ENCODE measurements around the gene HSPA5.
"Not testable (repeated sequence)": the region's sequence is repeated elsewhere in the genome, so short reads cannot be mapped to it uniquely, and the experiment has no call there.

The HSPA5 gene

DNA sequence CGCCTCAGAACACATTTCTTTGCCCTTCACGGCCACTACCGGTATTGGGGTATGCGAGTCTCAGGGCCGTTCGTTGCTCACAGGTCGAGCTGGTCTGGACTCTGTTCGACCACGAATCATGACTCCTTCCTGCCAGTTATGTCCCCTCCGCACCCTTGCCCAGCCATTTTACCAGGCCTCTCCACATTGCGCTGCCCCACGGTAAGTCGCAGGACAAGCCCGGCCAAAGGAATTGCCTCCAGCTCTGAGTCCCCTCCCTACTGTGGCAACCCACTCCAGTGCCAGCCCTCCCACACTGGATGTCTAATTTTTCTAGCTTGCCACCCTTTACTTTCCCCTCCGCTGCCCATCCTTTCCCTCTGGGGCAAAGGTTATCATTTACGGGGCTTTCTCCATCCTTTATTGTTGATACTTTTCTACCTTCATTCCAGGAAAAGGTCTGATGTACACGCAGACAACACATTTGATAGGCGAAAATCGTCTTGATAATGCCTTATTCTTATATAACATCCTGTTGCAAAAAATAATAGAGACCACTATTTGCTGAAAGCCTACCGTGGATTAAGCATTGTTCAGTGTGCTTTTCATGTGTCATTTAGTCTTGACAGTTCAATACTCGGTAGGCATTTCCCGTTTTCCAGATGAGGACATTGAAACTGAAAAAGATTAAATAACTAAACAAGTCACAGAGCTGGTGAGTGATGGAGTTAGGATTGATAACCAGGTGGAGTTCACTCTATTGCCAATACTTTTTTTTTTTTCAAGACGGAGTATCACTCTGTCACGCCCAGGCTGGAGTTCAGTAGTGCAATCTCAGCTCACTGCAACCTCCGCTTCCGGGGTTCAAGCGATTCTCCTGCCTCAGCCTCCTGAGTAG is 958 bp upstream of the HSPA5 start:
- no peak for DNase-seq

DNA sequence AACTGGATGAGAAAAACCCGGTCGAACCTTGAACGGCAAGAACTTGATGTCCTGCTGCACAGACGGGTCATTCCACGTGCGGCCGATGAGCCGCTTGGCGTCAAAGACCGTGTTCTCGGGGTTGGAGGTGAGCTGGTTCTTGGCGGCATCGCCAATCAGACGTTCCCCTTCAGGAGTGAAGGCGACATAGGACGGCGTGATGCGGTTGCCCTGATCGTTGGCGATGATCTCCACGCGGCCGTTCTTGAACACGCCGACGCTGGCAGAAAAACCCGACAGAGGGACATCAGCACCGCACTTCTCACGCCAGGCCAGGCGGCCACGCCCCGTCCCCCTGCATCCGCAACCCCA is 519 bp downstream of the HSPA5 start:
- DNase-seq = no peak

DNA sequence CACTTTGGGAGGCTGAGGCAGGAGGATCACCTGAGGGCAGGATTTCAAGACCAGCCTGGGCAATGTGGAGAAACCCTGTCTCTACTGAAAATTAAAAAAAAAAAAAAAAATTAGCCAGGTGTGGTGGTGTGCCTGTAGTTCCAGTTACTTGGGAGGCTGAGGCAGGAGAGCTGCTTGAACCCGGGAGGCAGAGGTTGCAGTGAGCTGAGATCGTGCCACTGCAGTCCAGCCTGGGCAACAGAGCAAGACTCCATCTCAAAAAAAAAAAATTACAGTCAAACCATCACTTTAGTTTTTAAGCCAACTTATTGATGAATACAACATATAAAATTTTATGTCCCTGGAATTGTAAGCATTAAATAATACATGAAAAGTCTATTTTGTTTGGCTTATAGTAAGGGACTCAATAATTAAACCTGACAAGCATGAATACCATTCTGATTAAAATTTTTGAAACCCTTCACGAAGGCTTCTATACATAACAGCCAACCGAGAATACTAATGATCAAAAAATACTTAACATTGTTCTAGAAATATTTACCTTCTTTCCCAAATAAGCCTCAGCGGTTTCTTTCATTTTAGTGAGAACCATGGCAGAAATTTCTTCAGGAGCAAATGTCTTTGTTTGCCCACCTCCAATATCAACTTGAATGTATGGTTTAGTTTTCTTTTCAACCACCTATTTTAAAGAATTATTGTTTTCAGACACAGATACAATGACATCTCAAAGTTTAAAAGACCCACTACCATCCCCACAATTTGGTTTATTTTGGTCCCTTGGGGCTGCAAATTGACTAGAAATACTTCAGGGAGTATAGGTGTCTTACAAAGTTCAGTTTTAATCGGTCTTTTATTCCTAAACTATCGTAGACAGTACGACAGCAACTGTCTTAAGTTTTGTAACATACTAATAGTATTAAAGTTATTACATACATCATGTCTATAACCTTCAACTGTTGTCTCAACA is 1.2 kb downstream of the HSPA5 start:
- no peak for DNase-seq

DNA sequence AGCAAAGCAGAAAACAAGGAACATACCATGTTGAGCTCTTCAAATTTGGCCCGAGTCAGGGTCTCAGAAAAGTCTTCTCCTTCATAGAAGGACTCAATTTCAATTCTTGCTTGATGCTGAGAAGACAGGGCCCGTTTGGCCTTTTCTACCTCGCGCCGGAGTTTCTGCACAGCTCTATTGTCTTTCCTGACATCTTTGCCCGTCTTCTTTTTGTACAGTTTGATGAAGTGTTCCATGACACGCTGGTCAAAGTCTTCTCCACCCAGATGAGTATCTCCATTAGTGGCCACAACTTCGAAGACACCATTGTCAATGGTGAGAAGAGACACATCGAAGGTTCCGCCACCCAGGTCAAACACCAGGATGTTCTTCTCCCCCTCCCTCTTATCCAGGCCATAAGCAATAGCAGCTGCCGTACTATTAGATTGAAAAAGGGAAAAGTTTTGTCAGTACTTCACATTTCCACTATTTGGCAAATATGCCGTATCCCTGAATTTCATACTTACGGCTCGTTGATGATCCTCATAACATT is 2.2 kb downstream of the HSPA5 start:
- DNase-seq = no peak

DNA sequence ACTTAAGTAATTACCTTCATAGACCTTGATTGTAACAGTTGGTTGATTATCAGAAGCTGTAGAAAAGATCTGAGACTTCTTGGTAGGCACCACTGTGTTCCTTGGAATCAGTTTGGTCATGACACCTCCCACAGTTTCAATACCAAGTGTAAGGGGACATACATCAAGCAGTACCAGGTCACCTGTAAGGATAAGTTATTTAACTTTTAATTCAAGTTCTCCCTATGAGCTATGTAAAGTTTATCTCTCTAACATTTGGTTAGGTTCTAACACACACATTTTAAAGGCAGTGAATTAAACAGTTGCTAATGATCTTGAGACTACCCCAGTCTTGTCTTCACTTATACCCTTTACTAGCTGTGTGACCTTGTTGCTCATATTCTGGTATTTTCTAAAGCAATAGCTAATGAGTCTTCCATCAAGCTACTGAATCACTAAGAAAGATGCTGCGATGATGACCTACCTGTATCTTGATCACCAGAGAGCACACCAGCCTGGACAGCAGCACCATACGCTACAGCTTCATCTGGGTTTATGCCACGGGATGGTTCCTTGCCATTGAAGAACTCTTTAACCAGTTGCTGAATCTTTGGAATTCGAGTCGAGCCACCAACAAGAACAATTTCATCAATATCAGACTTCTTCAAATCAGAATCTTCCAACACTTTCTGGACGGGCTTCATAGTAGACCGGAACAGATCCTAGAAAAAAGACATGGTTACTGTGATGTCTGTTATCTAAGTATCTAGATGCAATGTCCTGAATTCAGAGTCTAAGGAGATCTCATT is 2.8 kb downstream of the HSPA5 start:
- DNase-seq = no peak

DNA sequence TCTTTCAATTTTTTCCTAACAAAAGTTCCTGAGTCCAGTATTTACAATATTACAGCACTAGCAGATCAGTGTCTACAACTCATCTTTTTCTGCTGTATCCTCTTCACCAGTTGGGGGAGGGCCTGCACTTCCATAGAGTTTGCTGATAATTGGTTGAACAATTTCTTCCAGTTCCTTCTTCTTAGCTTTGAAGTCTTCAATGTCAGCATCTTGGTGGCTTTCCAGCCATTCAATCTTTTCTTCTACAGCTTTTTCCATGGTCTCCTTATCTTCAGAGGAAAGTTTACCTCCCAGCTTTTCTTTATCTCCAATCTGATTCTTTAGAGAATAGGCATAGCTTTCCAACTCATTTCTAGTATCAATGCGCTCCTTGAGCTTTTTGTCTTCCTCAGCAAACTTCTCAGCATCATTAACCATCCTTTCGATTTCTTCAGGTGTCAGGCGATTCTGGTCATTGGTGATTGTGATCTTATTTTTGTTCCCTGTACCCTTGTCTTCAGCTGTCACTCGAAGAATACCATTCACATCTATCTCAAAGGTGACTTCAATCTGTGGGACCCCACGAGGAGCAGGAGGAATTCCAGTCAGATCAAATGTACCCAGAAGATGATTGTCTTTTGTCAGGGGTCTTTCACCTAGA is 4.5 kb downstream of the HSPA5 start:
- not testable (repeated sequence) for DNase-seq

DNA sequence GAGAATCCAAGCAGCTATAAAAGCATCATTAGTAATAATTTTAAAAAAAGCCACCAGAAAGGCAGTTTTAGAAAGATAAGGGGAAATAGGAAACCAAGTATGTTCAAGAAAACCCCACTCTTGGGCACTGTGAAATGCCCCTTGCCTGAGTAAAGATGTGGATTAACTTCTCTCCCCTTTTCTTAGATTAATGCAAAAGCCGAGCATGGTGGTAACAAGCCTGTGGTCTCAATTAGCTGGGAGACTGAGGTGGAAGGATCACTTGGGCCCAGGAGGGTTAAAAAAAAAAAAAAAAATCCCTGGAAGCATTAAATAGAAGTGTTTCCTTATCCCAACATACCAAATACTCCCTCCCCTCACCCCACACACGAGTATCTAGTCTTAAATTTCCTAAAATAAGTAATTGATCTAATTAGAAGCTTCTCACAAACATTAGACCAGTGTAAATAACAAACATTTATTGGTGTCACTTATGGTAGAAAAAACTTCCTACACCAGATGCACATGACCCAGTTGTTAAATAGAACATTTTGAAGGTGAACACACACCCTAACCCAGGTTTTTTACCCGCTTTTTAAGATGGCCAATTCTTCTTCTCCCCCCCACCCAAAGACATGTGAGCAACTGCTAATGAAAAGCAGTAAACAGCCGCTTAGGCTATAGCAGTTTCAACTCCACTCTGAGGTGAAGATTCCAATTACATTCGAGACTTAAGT is 5.2 kb downstream of the HSPA5 start:
- no peak for DNase-seq

DNA sequence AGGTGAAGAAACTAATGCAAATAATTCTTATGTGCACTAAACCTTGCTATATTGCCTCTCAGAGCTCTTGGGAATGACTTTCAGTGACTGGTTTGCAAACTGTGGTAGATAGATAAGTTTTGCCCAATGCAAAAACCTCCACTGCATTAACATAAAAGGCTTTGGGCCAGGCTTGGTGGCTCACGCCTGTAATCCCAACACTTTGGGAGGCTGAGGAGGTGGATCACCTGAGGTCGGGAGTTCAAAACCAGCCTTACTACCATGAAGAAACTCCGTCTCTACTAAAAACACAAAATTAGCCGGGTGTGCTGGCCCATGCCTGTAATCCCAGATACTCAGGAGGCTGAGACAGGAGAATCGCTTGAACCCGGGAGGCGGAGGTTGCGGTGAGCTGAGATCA is 7.0 kb downstream of the HSPA5 start:
- not testable (repeated sequence) for DNase-seq

DNA sequence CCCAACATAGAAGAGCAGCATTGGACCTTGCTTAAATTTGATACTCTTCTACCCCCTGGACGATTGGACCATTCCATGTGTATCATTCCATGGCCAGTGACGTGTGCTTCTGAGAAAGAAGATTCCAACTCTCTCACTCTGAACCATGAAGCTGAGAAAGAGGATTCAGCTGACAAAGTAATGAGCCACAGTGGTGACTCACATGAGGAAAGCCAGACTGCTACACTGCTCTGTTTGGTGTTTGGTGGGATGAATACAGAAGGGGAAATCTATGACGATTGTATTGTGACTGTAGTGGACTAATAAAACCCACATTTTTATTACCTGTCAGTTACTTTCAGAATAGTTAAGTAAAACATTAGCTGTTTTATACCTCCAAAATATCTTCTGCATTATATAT is 7.5 kb downstream of the HSPA5 start:
- DNase-seq = no peak

DNA sequence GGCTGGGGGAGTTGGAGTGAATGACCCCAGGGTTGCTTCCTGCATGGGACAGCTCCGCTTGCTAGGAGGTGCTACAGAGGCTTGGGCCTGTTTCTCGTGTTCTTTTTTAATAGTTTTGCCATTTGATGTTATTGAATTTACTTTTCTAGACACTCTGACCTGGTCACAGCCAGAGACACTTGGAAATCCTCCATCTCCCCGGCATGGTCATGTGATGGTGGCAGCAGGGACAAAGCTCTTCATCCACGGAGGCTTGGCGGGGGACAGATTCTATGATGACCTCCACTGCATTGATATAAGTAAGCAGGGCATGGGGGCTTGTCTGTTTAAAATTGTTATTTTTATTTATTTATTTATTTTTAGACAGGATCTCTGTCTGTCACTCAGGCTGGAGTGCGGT is 13.4 kb downstream of the HSPA5 start:
- no peak for DNase-seq

DNA sequence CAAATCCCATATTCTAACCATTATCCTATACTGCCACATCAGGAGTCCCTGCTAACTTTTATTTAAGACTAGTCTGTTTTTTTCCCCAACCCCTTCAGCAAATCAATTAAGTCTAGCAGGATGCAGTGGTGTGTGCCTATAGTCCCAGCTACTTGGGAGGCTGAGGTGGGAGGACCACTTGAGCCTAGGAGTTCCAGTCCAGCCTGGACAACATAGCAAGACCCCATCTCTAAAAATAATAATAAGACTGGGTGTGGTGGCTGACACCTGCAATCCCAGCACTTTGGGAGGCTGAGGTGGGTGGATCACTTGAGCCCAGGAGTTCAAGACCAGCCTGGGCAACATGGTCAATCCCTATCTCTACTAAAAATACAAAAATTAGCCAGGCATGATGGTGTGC is 16.3 kb downstream of the HSPA5 start:
- not testable (repeated sequence) for DNase-seq

DNA sequence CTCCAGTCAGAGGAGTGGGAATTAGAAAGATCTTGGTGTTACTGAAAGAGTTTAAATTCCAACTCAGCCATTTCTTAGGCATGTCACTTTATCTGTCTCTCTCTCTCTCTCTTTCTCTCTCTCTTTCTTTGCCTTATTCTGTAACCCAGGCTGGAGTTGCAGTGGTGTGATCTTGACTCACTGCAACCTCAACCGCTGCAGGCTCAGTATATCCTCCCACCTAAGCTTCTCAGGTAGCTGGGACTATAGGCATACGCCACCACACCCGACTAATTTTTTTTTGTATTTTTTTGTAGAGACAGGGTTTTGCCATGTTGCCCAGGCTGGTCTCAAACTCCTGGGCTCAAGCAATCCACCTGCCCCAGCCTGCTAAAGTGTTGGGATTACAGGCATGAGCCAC is 22.5 kb downstream of the HSPA5 start:
- DNase-seq = no peak

DNA sequence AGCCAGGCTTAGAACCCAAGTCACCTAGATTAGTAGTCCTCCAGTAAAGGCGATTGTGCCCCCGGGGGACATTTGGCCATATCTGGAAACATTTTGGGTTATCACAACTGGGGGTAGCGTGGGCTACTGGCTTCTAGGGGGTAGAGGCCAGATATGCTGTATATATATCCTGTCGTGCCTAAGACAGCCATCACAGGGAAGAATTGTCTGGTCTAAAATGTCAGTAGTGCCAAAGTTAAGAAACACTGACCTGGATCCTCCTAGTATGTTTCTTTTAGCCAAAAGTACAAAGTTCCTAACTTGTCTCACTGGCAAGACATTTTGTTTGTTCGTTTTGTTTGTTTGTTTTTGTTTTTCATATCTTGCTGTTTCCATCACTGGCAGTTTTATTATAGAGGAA is 27.0 kb downstream of the HSPA5 start:
- no peak for DNase-seq

DNA sequence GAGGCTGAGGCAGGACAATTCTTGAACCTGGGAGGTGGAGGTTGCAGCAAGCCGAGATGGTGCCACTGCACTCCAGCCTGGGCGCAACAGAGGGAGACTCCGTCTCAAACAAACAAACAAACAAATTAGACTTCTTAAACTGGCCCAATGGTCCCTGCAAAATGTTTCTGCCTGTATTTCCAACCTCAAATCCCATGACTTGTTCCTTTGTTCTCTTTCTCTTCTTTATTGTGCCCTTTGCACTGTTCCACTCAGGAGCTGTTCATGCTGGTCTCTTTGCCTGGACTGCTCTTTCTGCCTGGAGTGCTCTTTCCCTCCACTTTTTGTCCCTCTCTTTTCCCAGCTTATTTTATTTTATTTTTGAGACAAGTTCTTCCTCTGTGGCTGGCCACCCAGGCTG is 36.7 kb downstream of the HSPA5 start:
- DNase-seq = no peak

DNA sequence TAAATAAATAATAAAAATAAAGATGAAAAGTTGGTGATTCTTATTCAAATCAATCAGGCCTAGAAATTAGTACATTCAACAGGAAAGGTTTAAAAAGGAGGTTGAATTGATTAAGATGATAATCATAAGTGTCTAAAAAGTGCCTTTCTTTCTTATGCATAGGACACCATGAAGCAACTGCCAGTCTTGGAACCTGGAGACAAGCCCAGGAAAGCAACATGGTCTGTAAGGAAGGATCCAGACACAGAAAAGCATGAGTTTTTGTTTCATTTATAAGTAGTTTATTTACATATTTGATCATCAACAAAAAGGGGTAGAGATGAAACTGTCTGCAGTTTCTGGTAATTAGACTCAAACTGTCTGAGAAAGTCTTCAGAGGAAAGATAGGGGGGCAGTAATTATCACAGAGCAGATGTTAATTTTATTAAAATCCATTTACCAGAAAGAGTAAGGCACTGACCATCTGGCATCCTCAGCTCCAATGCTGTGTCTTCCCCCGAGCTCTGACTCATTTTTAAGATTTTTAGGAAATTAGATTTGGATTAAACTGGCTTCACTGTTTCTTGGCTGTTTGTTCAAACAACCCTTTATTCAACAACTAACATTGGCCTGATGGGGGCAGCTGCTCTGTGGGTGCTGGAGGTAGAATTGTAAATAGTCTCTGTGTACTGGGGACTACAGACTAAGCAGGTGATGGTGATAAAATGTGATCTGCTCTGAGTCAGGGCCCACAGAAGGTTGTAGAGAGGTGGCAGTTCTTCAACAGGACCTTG is 38.1 kb downstream of the HSPA5 start:
- no peak for DNase-seq

DNA sequence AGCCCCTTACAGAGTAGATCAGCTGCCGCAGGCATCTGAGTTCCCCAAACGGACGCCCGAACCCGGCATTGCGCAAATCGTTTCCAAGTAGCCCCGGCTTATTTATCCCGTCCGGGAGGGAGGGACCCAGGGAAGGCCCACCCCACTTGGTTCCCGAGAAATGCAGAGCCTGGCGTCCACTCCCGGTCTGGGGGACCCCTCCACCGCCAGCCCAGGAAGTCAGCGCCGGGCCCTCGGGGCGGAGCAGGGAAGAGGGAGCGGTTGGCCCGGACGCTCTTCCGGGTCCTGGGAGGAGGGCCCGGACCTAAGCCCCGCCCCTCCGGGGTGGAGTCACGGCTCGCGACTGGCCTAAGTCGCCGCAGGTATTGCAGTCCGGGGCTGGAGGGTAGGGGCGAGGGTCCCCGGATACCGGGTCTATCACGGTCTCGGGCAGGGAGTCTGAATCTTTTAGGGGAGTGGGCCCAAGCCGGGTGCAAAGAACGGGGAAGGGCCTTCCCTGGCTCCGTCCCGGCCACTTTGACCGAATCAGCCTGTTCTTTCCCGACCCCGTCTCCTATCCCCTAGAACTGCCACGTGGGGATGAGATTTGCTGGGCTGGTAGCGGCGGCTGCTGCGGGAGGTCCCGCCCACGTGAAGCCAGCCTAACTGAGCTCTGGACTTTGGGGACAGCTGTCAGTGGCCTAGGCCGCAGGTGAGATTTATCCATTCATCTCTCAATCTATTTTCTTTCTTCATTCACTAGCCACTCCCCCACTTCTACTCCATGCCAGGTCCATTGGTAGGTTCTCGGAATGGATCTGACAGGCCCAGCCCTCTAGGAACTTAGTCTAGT is 40.7 kb downstream of the HSPA5 start, which contains the start of gene RABEPK:
Gene RABEPK (plus strand): TSS at position 327 of the 832 bp plus-strand sequence. CDS start 2,472 bp downstream, outside the sequence.
- DNase-seq = peak; percentile 65

DNA sequence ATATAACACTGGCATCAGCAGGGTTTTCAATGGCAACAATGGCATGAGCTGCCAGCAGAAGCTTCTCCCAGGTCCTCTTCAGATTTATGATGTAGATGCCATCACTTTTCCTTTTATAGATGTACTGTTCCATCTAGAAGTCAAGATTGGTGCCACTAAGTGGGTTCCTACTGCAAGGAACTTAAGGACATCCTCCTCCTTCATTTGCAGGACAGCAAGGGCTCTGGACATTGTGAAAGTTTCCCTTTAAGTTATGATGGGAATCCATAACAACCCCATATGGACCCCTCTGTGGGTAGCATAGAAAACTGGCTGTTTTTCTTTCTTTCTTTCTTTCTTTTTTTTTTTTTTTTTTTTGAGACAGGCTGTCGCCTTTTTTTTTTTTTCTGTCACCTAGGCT is 45.6 kb downstream of the HSPA5 start:
- not testable (repeated sequence) for DNase-seq

DNA sequence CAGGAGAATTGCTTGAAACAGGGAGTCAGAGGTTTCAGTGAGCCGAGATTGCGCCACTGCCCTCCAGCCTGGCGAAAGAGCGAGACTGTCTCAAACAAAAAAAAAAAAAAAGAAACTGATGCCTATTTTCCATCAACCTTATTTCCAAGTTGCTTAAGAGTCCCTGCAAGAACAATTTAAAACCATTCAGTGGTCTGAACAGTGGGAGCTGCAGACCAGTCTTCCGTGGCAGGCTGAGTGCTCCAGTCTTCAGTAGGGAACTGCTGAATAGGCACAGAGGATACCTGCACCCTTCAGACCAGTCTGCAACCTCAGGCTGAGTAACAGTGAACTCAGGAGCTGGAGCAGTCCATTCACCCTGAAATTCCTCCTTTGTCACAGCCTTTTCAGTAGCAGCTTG is 46.7 kb downstream of the HSPA5 start:
- peak; percentile 16 for DNase-seq

DNA sequence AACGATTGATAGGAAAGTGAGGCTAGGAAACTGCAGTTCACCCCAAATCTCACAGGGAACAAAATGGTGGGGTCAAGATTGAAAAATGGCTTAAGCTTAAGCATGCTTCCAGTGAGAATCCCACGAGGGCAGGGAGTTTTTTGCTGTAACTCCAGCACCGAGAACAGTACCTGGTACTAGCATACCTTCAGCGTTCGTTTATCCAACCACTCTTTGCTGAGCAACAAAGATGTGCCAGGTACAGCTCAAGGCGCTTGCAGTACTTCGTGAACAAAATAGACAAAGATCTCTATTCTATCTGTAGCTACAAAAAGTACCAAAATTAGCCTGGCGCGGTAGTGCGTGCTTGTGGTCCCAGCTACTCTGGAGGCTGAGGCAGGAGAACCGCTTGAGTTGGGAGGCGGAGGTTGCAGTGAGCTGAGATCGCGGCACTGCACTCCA is 50.8 kb downstream of the HSPA5 start:
- DNase-seq = no peak

Measured in SIG-M5 (cell line).